Activated naive CD8-positive, alpha-beta T cell (primary cell): Measurements from ENCODE around the gene VWA8.
"Not testable (repeated sequence)": the region's sequence is repeated elsewhere in the genome, so short reads cannot be mapped to it uniquely, and the experiment has no call there.

Experiments used
- H3K27ac Mint-ChIP-seq: one replicate; pipeline ENCODE4 v1.8.0; 2021; ENCODE audit warnings: mixed read lengths
- H3K27me3 Mint-ChIP-seq: one replicate; pipeline ENCODE4 v1.8.0; 2021; ENCODE audit warnings: mixed read lengths
- H3K36me3 Mint-ChIP-seq: one replicate; pipeline ENCODE4 v1.8.0; 2021; ENCODE audit warnings: mixed read lengths
- H3K4me1 Mint-ChIP-seq: one replicate; pipeline ENCODE4 v1.8.0; 2021; ENCODE audit warnings: low read depth, mixed read lengths
- H3K4me3 Mint-ChIP-seq: one replicate; pipeline ENCODE4 v1.8.0; 2021; ENCODE audit warnings: mild to moderate bottlenecking, mixed read lengths
- H3K9me3 Mint-ChIP-seq: one replicate; pipeline ENCODE4 v1.8.0; 2021; ENCODE audit warnings: low read depth, mixed read lengths

The VWA8 gene

GRCh38 chr13:41588899-41589298 is 372.0 kb downstream of the VWA8 start:
- Mint-ChIP-seq H3K27ac (peak overlapping the region; percentile 5), H3K27me3 (no peaks in the 10 kb centered on the region), H3K4me3 (no peak overlapping the region), H3K36me3 (peaks cover 23% of the 10 kb centered on the region), H3K4me1 (peaks cover 9% of the 10 kb centered on the region), H3K9me3 (no peaks in the 10 kb centered on the region)

GRCh38 chr13:41588448-41588847 is 372.5 kb downstream of the VWA8 start:
- H3K27ac Mint-ChIP-seq = no peak overlapping the region
- no peak overlapping the region for H3K4me3 Mint-ChIP-seq
- H3K9me3 Mint-ChIP-seq = no peaks in the 10 kb centered on the region
- H3K36me3 Mint-ChIP-seq = peaks cover 23% of the 10 kb centered on the region
- H3K4me1 Mint-ChIP-seq = peaks cover 9% of the 10 kb centered on the region
- H3K27me3 Mint-ChIP-seq = no peaks in the 10 kb centered on the region

GRCh38 chr13:41587490-41587889 is 373.4 kb downstream of the VWA8 start:
- Mint-ChIP-seq H3K27me3 (no peaks in the 10 kb centered on the region), H3K4me3 (no peak overlapping the region), H3K36me3 (peaks cover 26% of the 10 kb centered on the region), H3K9me3 (no peaks in the 10 kb centered on the region), H3K4me1 (peaks cover 9% of the 10 kb centered on the region), H3K27ac (no peak overlapping the region)

GRCh38 chr13:41586216-41586615 is 374.7 kb downstream of the VWA8 start:
- Mint-ChIP-seq H3K36me3 (peaks cover 29% of the 10 kb centered on the region), H3K27ac (no peak overlapping the region), H3K4me3 (no peak overlapping the region), H3K4me1 (peaks cover 19% of the 10 kb centered on the region), H3K27me3 (no peaks in the 10 kb centered on the region), H3K9me3 (no peaks in the 10 kb centered on the region)

- Mint-ChIP-seq H3K9me3 (no peaks in the 10 kb centered on the region), H3K4me3 (no peak overlapping the region), H3K27me3 (no peaks in the 10 kb centered on the region), H3K27ac (no peak overlapping the region), H3K36me3 (peaks cover 20% of the 10 kb centered on the region), H3K4me1 (peaks cover 19% of the 10 kb centered on the region)
These were observed 378.9 kb downstream of the VWA8 start for GRCh38 chr13:41582027-41582463.

- Mint-ChIP-seq H3K27me3 (no peaks in the 10 kb centered on the region), H3K4me1 (peaks cover 19% of the 10 kb centered on the region), H3K27ac (no peak overlapping the region), H3K4me3 (no peak overlapping the region), H3K36me3 (peaks cover 26% of the 10 kb centered on the region), H3K9me3 (no peaks in the 10 kb centered on the region)
These were observed 380.6 kb downstream of the VWA8 start for GRCh38 chr13:41580345-41580744.

- Mint-ChIP-seq H3K4me3 (no peak overlapping the region), H3K9me3 (no peaks in the 10 kb centered on the region), H3K27me3 (no peaks in the 10 kb centered on the region), H3K4me1 (peaks cover 19% of the 10 kb centered on the region), H3K36me3 (peaks cover 26% of the 10 kb centered on the region), H3K27ac (no peak overlapping the region)
These were observed 381.0 kb downstream of the VWA8 start for GRCh38 chr13:41579881-41580280.

GRCh38 chr13:41579168-41579567 is 381.7 kb downstream of the VWA8 start:
- H3K27ac Mint-ChIP-seq = no peak overlapping the region
- H3K4me1 Mint-ChIP-seq = peaks cover 19% of the 10 kb centered on the region
- peaks cover 30% of the 10 kb centered on the region for H3K36me3 Mint-ChIP-seq
- H3K27me3 Mint-ChIP-seq = no peaks in the 10 kb centered on the region
- H3K9me3 Mint-ChIP-seq = no peaks in the 10 kb centered on the region
- H3K4me3 Mint-ChIP-seq = no peak overlapping the region

GRCh38 chr13:41578371-41578770 is 382.5 kb downstream of the VWA8 start:
- Mint-ChIP-seq H3K27me3 (no peaks in the 10 kb centered on the region), H3K36me3 (peaks cover 28% of the 10 kb centered on the region), H3K27ac (no peak overlapping the region), H3K4me1 (peaks cover 19% of the 10 kb centered on the region), H3K4me3 (no peak overlapping the region), H3K9me3 (no peaks in the 10 kb centered on the region)

GRCh38 chr13:41577436-41577835 is 383.5 kb downstream of the VWA8 start:
- Mint-ChIP-seq H3K4me3 (no peak overlapping the region), H3K4me1 (peaks cover 19% of the 10 kb centered on the region), H3K27ac (no peak overlapping the region)

GRCh38 chr13:41573640-41574039 is 387.3 kb downstream of the VWA8 start:
- H3K36me3 Mint-ChIP-seq = peaks cover 23% of the 10 kb centered on the region
- not testable (repeated sequence) for H3K27ac Mint-ChIP-seq, H3K4me3 Mint-ChIP-seq, H3K4me1 Mint-ChIP-seq, H3K27me3 Mint-ChIP-seq, H3K9me3 Mint-ChIP-seq

More at GRCh38 chr13:41577436-41577835, 383.5 kb downstream of the VWA8 start:
- H3K9me3 Mint-ChIP-seq = no peaks in the 10 kb centered on the region
- H3K36me3 Mint-ChIP-seq = peaks cover 25% of the 10 kb centered on the region
- no peaks in the 10 kb centered on the region for H3K27me3 Mint-ChIP-seq

GRCh38 chr13:41571817-41572340 is 389.0 kb downstream of the VWA8 start:
- H3K36me3 Mint-ChIP-seq = peaks cover 28% of the 10 kb centered on the region
- H3K27me3 Mint-ChIP-seq, H3K4me1 Mint-ChIP-seq, H3K27ac Mint-ChIP-seq, H3K9me3 Mint-ChIP-seq, H3K4me3 Mint-ChIP-seq: not testable (repeated sequence)

GRCh38 chr13:41568972-41569351 is 391.9 kb downstream of the VWA8 start:
- Mint-ChIP-seq H3K4me1 (peaks cover 5% of the 10 kb centered on the region), H3K27me3 (no peaks in the 10 kb centered on the region), H3K4me3 (no peak overlapping the region), H3K9me3 (no peaks in the 10 kb centered on the region), H3K36me3 (peaks cover 14% of the 10 kb centered on the region), H3K27ac (peak overlapping the region; percentile 23)

- Mint-ChIP-seq H3K9me3 (no peaks in the 10 kb centered on the region), H3K4me1 (peaks cover 11% of the 10 kb centered on the region), H3K36me3 (peaks cover 14% of the 10 kb centered on the region), H3K27me3 (no peaks in the 10 kb centered on the region), H3K4me3 (no peak overlapping the region), H3K27ac (peak overlapping the region; percentile 41)
These were observed 392.6 kb downstream of the VWA8 start for GRCh38 chr13:41568143-41568971.

GRCh38 chr13:41567363-41567762 is 393.5 kb downstream of the VWA8 start:
- no peak overlapping the region for H3K27ac Mint-ChIP-seq
- no peak overlapping the region for H3K4me3 Mint-ChIP-seq
- H3K9me3 Mint-ChIP-seq = no peaks in the 10 kb centered on the region

GRCh38 chr13:41565846-41566245 is 395.1 kb downstream of the VWA8 start:
- H3K27me3 Mint-ChIP-seq = no peaks in the 10 kb centered on the region
- H3K36me3 Mint-ChIP-seq = peaks cover 14% of the 10 kb centered on the region
- peaks cover 24% of the 10 kb centered on the region for H3K4me1 Mint-ChIP-seq
- H3K9me3 Mint-ChIP-seq = no peaks in the 10 kb centered on the region
- no peak overlapping the region for H3K27ac Mint-ChIP-seq
- no peak overlapping the region for H3K4me3 Mint-ChIP-seq

More at GRCh38 chr13:41567363-41567762, 393.5 kb downstream of the VWA8 start:
- no peaks in the 10 kb centered on the region for H3K27me3 Mint-ChIP-seq
- H3K36me3 Mint-ChIP-seq = peaks cover 14% of the 10 kb centered on the region
- H3K4me1 Mint-ChIP-seq = peaks cover 20% of the 10 kb centered on the region
